WTC11 (cell line): ENCODE results near the gene RPTOR. TPM values are rescaled to one million over a fixed set of nuclear protein-coding genes. Genes with fewer than 3 reads are reported as not detected.

Experiments used
- ATAC-seq: fragments of 200-7000 bp; cut with Tn5 transposase; 2 replicates; pipeline ENCODE4 v1.10.0; 2021; ENCODE audit warnings: mild to moderate bottlenecking, moderate library complexity
- CTCF ChIA-PET: fragments of 300-600 bp; sonication (Branson Sonifier 250); formaldehyde crosslinking; loops from one replicate; lab custom pipeline; 2021; ENCODE audit warnings: antibody characterized with exemption; lab: Charles Lee
- POLR2A ChIA-PET: fragments of 350-600 bp; sonication (Branson Sonifier 250); formaldehyde crosslinking; loops from one replicate; lab custom pipeline; 2021; ENCODE audit warnings: antibody characterized with exemption; lab: Charles Lee
- DNase-seq: peaks from one replicate; pipeline ENCODE4 v3.0.0; 2021; ENCODE audit warnings: low spot score
- H3K27ac Mint-ChIP-seq: 2 replicates; pipeline ENCODE4 v1.8.0; 2021; ENCODE audit warnings: mixed read lengths
- H3K27me3 Mint-ChIP-seq: 2 replicates; pipeline ENCODE4 v1.8.0; 2021; ENCODE audit warnings: low read depth, mild to moderate bottlenecking, moderate library complexity, mixed read lengths
- H3K36me3 Mint-ChIP-seq: 2 replicates; pipeline ENCODE4 v1.8.0; 2021; ENCODE audit warnings: mixed read lengths
- H3K4me1 Mint-ChIP-seq: 2 replicates; pipeline ENCODE4 v1.8.0; 2022; ENCODE audit warnings: mixed read lengths
- H3K4me3 Mint-ChIP-seq: 2 replicates; pipeline ENCODE4 v1.8.0; 2021; ENCODE audit warnings: mild to moderate bottlenecking, moderate library complexity, mixed read lengths
- H3K9me3 Mint-ChIP-seq: 2 replicates; pipeline ENCODE4 v1.8.0; 2021; ENCODE audit warnings: mixed read lengths
- CREM ChIP-seq: sonication (generic); formaldehyde crosslinking; IDR thresholded peaks from 2 replicates; pipeline ENCODE4 v1.8.1; 2022; ENCODE audit warnings: mild to moderate bottlenecking, missing genetic modification reagents, moderate library complexity
- EMX1 ChIP-seq: fragments of 250-450 bp; sonication (Bioruptor Pico); IDR thresholded peaks from 2 replicates; pipeline ENCODE4 v1.8.0; 2021; ENCODE audit warnings: mild to moderate bottlenecking
- ETV6 ChIP-seq: sonication (generic); formaldehyde crosslinking; IDR thresholded peaks from 2 replicates; pipeline ENCODE4 v1.8.1; 2022; ENCODE audit warnings: mild to moderate bottlenecking, missing genetic modification reagents
- FOXJ3 ChIP-seq: sonication (generic); formaldehyde crosslinking; IDR thresholded peaks from 2 replicates; pipeline ENCODE4 v1.9.0; 2021; ENCODE audit warnings: missing genetic modification reagents, mild to moderate bottlenecking, borderline replicate concordance
- FOXK1 ChIP-seq: sonication (generic); formaldehyde crosslinking; IDR thresholded peaks from 2 replicates; pipeline ENCODE4 v1.8.0; 2022; ENCODE audit warnings: mild to moderate bottlenecking, moderate library complexity, missing genetic modification reagents
- GABPB1 ChIP-seq: sonication (generic); formaldehyde crosslinking; IDR thresholded peaks from 2 replicates; pipeline ENCODE4 v1.8.1; 2023; ENCODE audit warnings: mild to moderate bottlenecking, missing genetic modification reagents
- GTF2I ChIP-seq: fragments of 250-450 bp; sonication (Bioruptor Pico); conservative IDR thresholded peaks from 2 replicates; pipeline ENCODE4 v1.4.0; 2021; ENCODE audit warnings: mild to moderate bottlenecking
- KAT7 ChIP-seq: sonication (generic); formaldehyde crosslinking; IDR thresholded peaks from 2 replicates; pipeline ENCODE4 v1.8.1; 2023; ENCODE audit warnings: missing genetic modification reagents, mild to moderate bottlenecking, borderline replicate concordance
- MYBL2 ChIP-seq: sonication (generic); formaldehyde crosslinking; IDR thresholded peaks from 2 replicates; pipeline ENCODE4 v1.8.1; 2023; ENCODE audit warnings: mild to moderate bottlenecking, moderate library complexity, missing genetic modification reagents
- NR1H2 ChIP-seq: sonication (generic); formaldehyde crosslinking; IDR thresholded peaks from 2 replicates; pipeline ENCODE4 v1.9.0; 2021; ENCODE audit warnings: mild to moderate bottlenecking, moderate library complexity, missing genetic modification reagents
- NR3C1 ChIP-seq: sonication (generic); formaldehyde crosslinking; conservative IDR thresholded peaks from 2 replicates; pipeline ENCODE4 v1.8.1; 2023; ENCODE audit warnings: low read depth, mild to moderate bottlenecking, missing genetic modification reagents
- RELA ChIP-seq: sonication (generic); formaldehyde crosslinking; IDR thresholded peaks from 2 replicates; pipeline ENCODE4 v1.8.1; 2022; ENCODE audit warnings: missing genetic modification reagents, mild to moderate bottlenecking, borderline replicate concordance
- total RNA-seq: library from RNA; stranded (reverse); gene quantifications from 3 replicates; pipeline ENCODE4 v1.2.3, GENCODE V29; 2021
- TF ChIP-seq, protein P1 (sequence below): sonication (generic); formaldehyde crosslinking; IDR thresholded peaks from 2 replicates; pipeline ENCODE4 v1.8.0; 2022; ENCODE audit warnings: mild to moderate bottlenecking, missing genetic modification reagents
- TF ChIP-seq, protein P2 (sequence below): sonication (generic); formaldehyde crosslinking; IDR thresholded peaks from 2 replicates; pipeline ENCODE4 v1.8.1; 2023; ENCODE audit warnings: mild to moderate bottlenecking, moderate library complexity, missing genetic modification reagents
- TF ChIP-seq, protein P3 (sequence below): fragments of 250-450 bp; sonication (Bioruptor Pico); IDR thresholded peaks from 2 replicates; pipeline ENCODE4 v1.9.0; 2021; ENCODE audit warnings: mild to moderate bottlenecking
- TF ChIP-seq, protein P4 (sequence below): sonication (generic); formaldehyde crosslinking; IDR thresholded peaks from 2 replicates; pipeline ENCODE4 v1.8.1; 2022; ENCODE audit warnings: low read depth, mild to moderate bottlenecking, moderate library complexity, missing genetic modification reagents, borderline replicate concordance
- TF ChIP-seq, protein P5 (sequence below): sonication (generic); formaldehyde crosslinking; IDR thresholded peaks from 2 replicates; pipeline ENCODE4 v1.8.0; 2022; ENCODE audit warnings: mild to moderate bottlenecking, missing genetic modification reagents
- TF ChIP-seq, protein P6 (sequence below): sonication (generic); formaldehyde crosslinking; IDR thresholded peaks from 2 replicates; pipeline ENCODE4 v1.8.0; 2022; ENCODE audit warnings: mild to moderate bottlenecking, missing genetic modification reagents

The RPTOR gene
- total RNA-seq, 1 experiment from 2014 or later, result 41.0 TPM

DNA sequence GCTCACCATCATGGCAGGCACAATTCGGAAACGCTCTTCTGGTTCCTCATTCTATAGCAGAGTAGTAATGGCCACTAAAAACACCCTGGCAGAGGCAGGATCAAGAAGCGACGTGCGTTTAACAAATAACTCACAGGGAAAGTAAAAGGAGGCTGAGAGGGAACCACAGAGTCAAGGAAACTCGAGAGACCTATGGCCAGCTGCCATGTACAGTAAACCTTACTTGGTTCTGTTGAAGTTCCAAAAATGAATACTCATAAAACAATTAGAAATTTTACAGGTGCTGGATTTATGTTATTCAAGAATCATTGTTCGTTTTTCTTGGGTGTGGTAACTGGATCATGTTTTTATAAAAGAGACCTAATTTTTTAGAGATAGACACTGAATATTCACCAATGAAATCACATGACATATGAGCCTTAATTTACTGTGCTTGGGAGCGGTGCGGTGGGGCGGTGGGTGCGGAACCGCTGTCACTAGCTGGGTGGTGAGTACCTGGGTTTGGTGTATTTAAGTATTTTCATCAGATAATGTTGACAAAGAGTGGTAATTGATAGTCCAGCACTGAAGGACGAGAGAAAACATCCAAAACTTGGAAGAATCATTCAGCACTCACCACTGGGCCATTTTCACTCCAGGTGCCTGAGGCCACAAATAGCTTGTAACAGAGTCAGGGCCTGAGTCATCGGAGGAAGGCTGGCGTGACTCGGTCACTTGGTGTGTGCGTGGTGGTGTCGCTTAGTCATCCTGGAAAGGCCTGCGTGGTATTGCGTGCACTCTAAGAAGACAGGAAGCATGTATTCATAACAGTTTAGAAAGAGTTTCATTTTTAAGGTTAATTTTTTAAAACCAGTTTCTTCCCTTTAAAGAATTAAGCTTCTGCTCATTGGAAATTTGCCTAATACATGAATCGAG is 311.6 kb downstream of the RPTOR start (continued):
- no peak for TF ChIP-seq MYBL2 (CRISPR knock-in tag)
- TF ChIP-seq, all 79 proteins: peak for 0

DNA sequence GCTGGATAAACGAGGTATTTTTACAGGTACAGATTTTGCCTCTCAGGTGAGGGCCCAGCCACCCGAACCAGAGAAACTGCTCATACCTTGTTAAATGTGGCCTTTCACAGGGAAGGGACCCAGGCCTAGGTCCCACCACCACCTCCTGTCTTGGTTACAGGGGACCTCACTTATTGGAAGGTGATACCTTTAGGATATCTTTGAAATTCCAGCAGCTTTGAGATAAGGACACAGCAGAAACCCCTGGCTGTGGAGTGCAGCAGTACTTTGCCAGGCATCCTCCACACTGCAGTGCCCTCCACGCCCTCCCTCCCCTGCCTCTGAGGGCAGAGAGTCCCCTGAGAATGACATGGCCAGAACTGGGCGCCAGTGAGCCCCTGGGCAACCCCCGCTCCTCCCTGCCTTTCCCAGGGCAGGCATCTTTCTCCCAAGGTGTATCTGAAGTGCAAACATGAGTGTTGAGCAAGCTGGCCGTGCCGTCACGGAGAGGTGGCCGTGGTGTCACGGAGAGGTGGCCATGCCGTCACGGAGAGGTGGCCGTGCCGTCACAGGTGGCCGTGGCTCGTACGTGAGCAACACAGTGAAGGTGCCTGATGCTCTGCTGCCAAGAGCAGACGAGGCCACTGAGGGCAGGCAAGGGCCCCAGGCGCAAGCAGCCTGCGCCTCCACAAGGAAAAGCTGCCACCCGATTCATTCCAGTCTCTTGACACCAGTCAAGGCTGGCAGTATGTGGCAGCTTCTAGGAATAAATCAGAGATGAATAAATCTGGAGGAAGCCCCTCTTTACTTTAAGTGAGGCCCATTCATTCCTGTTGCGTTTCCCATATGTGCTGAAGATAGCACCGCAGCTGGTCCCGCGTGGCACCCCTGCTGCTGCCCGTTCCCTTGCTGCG is 312.5 kb downstream of the RPTOR start:
- Mint-ChIP-seq H3K27ac (peak overlapping the region; percentile 70; the same call in 1 of the 2 replicates), H3K27me3 (no peaks in the 10 kb centered on the region)
- ATAC-seq, result no peak
- POLR2A ChIA-PET, result no interaction called here
- TF ChIP-seq CREM (CRISPR knock-in tag) (no peak), GTF2I (CRISPR knock-in tag) (no peak), ETV6 (CRISPR knock-in tag) (no peak), GABPB1 (CRISPR knock-in tag) (no peak), RELA (CRISPR knock-in tag) (no peak), FOXK1 (CRISPR knock-in tag) (no peak), NR1H2 (no peak)
- TF ChIP-seq, protein P1, sequence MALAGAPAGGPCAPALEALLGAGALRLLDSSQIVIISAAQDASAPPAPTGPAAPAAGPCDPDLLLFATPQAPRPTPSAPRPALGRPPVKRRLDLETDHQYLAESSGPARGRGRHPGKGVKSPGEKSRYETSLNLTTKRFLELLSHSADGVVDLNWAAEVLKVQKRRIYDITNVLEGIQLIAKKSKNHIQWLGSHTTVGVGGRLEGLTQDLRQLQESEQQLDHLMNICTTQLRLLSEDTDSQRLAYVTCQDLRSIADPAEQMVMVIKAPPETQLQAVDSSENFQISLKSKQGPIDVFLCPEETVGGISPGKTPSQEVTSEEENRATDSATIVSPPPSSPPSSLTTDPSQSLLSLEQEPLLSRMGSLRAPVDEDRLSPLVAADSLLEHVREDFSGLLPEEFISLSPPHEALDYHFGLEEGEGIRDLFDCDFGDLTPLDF (CRISPR knock-in tag), result no peak
- TF ChIP-seq, protein P2, sequence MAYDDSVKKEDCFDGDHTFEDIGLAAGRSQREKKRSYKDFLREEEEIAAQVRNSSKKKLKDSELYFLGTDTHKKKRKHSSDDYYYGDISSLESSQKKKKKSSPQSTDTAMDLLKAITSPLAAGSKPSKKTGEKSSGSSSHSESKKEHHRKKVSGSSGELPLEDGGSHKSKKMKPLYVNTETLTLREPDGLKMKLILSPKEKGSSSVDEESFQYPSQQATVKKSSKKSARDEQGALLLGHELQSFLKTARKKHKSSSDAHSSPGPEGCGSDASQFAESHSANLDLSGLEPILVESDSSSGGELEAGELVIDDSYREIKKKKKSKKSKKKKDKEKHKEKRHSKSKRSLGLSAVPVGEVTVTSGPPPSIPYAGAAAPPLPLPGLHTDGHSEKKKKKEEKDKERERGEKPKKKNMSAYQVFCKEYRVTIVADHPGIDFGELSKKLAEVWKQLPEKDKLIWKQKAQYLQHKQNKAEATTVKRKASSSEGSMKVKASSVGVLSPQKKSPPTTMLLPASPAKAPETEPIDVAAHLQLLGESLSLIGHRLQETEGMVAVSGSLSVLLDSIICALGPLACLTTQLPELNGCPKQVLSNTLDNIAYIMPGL (CRISPR knock-in tag), result no peak
- TF ChIP-seq, protein P3, sequence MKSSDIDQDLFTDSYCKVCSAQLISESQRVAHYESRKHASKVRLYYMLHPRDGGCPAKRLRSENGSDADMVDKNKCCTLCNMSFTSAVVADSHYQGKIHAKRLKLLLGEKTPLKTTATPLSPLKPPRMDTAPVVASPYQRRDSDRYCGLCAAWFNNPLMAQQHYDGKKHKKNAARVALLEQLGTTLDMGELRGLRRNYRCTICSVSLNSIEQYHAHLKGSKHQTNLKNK (CRISPR knock-in tag), result no peak
- TF ChIP-seq, protein P4, sequence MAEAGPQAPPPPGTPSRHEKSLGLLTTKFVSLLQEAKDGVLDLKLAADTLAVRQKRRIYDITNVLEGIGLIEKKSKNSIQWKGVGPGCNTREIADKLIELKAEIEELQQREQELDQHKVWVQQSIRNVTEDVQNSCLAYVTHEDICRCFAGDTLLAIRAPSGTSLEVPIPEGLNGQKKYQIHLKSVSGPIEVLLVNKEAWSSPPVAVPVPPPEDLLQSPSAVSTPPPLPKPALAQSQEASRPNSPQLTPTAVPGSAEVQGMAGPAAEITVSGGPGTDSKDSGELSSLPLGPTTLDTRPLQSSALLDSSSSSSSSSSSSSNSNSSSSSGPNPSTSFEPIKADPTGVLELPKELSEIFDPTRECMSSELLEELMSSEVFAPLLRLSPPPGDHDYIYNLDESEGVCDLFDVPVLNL (CRISPR knock-in tag), result no peak
- TF ChIP-seq, all 79 proteins: peak for 0
- Mint-ChIP-seq H3K4me1 (peaks cover 33% of the 10 kb centered on the region), H3K9me3 (no peaks in the 10 kb centered on the region), H3K4me3 (no peak overlapping the region), H3K36me3 (no peaks in the 10 kb centered on the region; the same call in 1 of the 2 replicates)
- CTCF ChIA-PET, result no interaction called here
- no peak for DNase-seq

DNA sequence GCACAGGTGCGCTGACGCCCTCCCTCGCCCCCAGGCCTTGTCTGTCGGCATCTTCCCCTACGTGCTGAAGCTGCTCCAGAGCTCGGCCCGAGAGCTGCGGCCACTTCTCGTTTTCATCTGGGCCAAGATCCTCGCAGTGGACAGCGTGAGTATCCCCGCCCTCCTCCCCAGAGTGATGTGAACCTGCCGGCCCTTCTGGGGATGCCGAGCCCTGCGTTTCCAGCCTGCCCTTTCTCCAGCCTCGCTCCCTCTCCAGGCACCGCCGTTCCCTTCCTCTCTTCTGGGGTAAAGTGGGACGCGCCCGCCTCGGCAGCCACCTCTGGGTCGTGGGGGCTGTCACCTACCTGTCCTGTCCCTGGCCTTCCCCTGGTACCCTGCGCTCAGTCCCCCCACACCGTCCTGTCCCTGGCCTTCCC is 313.1 kb downstream of the RPTOR start:
- TF ChIP-seq FOXJ3 (CRISPR knock-in tag), result no peak
- TF ChIP-seq, protein P5, sequence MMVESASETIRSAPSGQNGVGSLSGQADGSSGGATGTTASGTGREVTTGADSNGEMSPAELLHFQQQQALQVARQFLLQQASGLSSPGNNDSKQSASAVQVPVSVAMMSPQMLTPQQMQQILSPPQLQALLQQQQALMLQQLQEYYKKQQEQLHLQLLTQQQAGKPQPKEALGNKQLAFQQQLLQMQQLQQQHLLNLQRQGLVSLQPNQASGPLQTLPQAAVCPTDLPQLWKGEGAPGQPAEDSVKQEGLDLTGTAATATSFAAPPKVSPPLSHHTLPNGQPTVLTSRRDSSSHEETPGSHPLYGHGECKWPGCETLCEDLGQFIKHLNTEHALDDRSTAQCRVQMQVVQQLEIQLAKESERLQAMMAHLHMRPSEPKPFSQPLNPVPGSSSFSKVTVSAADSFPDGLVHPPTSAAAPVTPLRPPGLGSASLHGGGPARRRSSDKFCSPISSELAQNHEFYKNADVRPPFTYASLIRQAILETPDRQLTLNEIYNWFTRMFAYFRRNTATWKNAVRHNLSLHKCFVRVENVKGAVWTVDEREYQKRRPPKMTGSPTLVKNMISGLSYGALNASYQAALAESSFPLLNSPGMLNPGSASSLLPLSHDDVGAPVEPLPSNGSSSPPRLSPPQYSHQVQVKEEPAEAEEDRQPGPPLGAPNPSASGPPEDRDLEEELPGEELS (CRISPR knock-in tag), result no peak
- no peak for TF ChIP-seq KAT7
- no peak for TF ChIP-seq NR3C1 (CRISPR knock-in tag)
- TF ChIP-seq EMX1 (CRISPR knock-in tag), result no peak
- TF ChIP-seq, protein P6, sequence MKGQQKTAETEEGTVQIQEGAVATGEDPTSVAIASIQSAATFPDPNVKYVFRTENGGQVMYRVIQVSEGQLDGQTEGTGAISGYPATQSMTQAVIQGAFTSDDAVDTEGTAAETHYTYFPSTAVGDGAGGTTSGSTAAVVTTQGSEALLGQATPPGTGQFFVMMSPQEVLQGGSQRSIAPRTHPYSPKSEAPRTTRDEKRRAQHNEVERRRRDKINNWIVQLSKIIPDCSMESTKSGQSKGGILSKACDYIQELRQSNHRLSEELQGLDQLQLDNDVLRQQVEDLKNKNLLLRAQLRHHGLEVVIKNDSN, result no peak
- TF ChIP-seq, protein P2 (CRISPR knock-in tag), result no peak
- no peaks in the 10 kb centered on the region; the same call in 1 of the 2 replicates for H3K36me3 Mint-ChIP-seq
- DNase-seq, result no peak
- POLR2A ChIA-PET, result no interaction called here
- CTCF ChIA-PET, result no interaction called here
- H3K4me3 Mint-ChIP-seq, result no peak overlapping the region
- no peak overlapping the region for H3K27ac Mint-ChIP-seq
- no peak for ATAC-seq
- H3K9me3 Mint-ChIP-seq, result no peaks in the 10 kb centered on the region
- H3K4me1 Mint-ChIP-seq, result peaks cover 34% of the 10 kb centered on the region
- no peaks in the 10 kb centered on the region for H3K27me3 Mint-ChIP-seq
